Measurements from ENCODE around the gene SH3YL1.

SH3YL1 gene

DNA sequence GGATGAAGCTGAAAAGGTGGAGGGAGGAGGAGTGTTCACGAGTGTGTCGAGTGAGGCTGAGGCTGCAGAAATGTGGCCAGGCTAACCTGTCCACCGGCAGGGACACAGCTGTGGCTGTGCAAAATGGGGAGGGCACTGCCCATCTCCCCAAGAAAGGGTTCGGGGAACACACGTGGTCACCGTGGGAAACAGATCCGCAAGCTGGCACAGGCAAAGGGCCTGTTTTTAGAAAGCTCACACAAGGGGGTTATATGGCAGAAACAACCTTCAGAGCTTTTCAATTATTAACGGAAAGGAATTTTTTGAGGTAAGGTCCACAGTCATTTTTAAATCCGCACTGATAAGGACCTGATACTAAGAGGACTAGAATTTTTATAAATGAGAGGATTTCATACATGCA lies 35.7 kb downstream of the SH3YL1 start:
- no peaks in the 10 kb centered on the region for H3K27me3 ChIP-seq (replicated peaks; ENCODE audit: control insufficient read depth, insufficient read depth, low read length, poor library complexity, severe bottlenecking)
- H3K9me3 ChIP-seq (ENCODE audit: control insufficient read depth, low read length) = no peaks in the 10 kb centered on the region
- peaks cover 47% of the 10 kb centered on the region for H3K36me3 ChIP-seq (ENCODE audit: control insufficient read depth, insufficient read depth, low read length)
- DNase-seq = no peak
- H3K4me3 ChIP-seq (ENCODE audit: insufficient read depth, low read depth, low read length, poor library complexity, severe bottlenecking) = no peak overlapping the region
- H3K4me1 ChIP-seq (ENCODE audit: control insufficient read depth, insufficient read depth, low read length, poor library complexity, severe bottlenecking) = no peaks in the 10 kb centered on the region
- no peak overlapping the region for H3K27ac ChIP-seq (ENCODE audit: insufficient read depth, low read length, poor library complexity, severe bottlenecking)

DNA sequence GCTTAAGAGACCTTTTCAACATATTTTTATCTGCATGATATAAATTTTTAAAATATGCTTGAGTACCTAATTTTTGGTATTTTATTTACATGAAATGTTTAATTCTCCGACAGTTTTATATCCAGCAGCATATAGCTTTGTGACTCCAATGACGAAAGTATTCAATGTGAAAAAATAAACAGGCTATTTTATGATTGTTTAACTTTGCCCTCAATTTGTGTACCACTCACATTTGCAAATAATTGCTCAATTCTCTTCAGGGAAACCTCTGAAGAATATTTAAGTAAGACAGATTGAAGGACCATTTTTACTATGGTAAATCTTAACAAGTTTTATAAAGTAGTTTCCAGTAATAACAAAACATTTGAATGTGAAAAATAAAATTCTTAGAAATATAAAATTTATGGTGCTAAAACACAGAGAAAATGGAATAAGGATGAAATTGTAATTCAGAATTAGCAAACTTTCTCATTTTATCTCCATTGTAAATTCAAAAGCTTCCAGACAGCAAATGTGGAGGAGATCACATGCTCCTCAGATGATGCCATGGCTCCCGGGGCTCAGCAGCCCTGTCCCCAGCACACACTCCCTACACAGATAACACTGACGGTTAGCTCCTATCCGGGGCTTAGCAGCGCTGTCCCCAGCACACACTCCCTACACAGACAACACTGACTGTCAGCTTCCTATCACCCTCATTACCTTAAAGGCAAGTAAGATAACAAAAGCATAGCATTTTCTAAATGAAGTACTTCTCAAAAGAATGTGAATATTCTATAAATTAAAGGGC lies 39.7 kb downstream of the SH3YL1 start:
- H3K9me3 ChIP-seq (ENCODE audit: control insufficient read depth, low read length) = no peaks in the 10 kb centered on the region
- H3K4me3 ChIP-seq (ENCODE audit: insufficient read depth, low read depth, low read length, poor library complexity, severe bottlenecking) = no peak overlapping the region
- DNase-seq = no peak
- no peaks in the 10 kb centered on the region for H3K4me1 ChIP-seq (ENCODE audit: control insufficient read depth, insufficient read depth, low read length, poor library complexity, severe bottlenecking)
- no peak overlapping the region for H3K27ac ChIP-seq (ENCODE audit: insufficient read depth, low read length, poor library complexity, severe bottlenecking)
- no peaks in the 10 kb centered on the region for H3K27me3 ChIP-seq (replicated peaks; ENCODE audit: control insufficient read depth, insufficient read depth, low read length, poor library complexity, severe bottlenecking)
- H3K36me3 ChIP-seq (ENCODE audit: control insufficient read depth, insufficient read depth, low read length) = peaks cover 35% of the 10 kb centered on the region

DNA sequence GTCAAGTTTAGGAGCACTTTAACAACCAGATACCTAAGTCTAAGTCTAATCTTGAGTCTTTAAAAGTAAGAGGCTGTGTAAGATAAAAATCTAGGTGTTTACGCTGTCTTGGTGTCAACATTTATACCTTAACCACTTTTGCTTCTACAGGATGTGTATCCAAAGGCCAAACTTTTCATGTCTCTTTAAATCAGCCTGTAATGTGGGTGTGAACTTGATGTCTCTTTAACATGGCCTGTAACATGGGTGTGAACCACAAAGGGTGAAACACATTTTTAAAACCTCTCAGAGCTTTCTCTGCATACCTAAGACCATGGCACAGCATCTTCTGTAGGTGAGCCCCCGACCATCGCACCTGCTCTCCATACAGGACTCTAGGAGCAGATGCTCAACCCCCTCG lies 40.4 kb downstream of the SH3YL1 start:
- H3K9me3 ChIP-seq (ENCODE audit: control insufficient read depth, low read length) = no peaks in the 10 kb centered on the region
- no peaks in the 10 kb centered on the region for H3K27me3 ChIP-seq (replicated peaks; ENCODE audit: control insufficient read depth, insufficient read depth, low read length, poor library complexity, severe bottlenecking)
- no peak for DNase-seq
- H3K36me3 ChIP-seq (ENCODE audit: control insufficient read depth, insufficient read depth, low read length) = peaks cover 32% of the 10 kb centered on the region
- H3K4me1 ChIP-seq (ENCODE audit: control insufficient read depth, insufficient read depth, low read length, poor library complexity, severe bottlenecking) = no peaks in the 10 kb centered on the region
- no peak overlapping the region for H3K27ac ChIP-seq (ENCODE audit: insufficient read depth, low read length, poor library complexity, severe bottlenecking)
- no peak overlapping the region for H3K4me3 ChIP-seq (ENCODE audit: insufficient read depth, low read depth, low read length, poor library complexity, severe bottlenecking)

DNA sequence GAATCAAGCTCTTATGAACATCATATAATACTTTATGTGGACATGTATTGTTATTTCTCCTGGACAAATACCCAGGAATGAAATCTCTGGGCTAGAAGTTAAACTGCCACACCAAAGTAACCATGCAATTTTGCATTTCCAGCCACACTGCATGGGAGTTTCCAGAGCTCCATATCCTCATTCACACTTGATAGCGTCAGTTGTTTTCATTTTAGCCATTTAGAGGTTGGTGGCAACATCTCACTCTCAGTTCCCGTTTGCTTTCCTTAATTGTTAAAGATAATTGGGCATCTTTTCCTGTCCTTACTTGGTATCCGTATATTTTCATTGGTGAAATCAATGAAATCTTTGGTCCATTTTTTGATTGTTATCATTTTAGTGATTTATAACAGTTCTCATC lies 47.8 kb downstream of the SH3YL1 start:
- Histone ChIP-seq H3K9me3 (ENCODE audit: control insufficient read depth, low read length) (no peaks in the 10 kb centered on the region), H3K27ac (ENCODE audit: insufficient read depth, low read length, poor library complexity, severe bottlenecking) (no peak overlapping the region), H3K4me1 (ENCODE audit: control insufficient read depth, insufficient read depth, low read length, poor library complexity, severe bottlenecking) (no peaks in the 10 kb centered on the region), H3K36me3 (ENCODE audit: control insufficient read depth, insufficient read depth, low read length) (peaks cover 3% of the 10 kb centered on the region), H3K4me3 (ENCODE audit: insufficient read depth, low read depth, low read length, poor library complexity, severe bottlenecking) (no peak overlapping the region), H3K27me3 (replicated peaks; ENCODE audit: control insufficient read depth, insufficient read depth, low read length, poor library complexity, severe bottlenecking) (no peaks in the 10 kb centered on the region)
- DNase-seq = no peak

DNA sequence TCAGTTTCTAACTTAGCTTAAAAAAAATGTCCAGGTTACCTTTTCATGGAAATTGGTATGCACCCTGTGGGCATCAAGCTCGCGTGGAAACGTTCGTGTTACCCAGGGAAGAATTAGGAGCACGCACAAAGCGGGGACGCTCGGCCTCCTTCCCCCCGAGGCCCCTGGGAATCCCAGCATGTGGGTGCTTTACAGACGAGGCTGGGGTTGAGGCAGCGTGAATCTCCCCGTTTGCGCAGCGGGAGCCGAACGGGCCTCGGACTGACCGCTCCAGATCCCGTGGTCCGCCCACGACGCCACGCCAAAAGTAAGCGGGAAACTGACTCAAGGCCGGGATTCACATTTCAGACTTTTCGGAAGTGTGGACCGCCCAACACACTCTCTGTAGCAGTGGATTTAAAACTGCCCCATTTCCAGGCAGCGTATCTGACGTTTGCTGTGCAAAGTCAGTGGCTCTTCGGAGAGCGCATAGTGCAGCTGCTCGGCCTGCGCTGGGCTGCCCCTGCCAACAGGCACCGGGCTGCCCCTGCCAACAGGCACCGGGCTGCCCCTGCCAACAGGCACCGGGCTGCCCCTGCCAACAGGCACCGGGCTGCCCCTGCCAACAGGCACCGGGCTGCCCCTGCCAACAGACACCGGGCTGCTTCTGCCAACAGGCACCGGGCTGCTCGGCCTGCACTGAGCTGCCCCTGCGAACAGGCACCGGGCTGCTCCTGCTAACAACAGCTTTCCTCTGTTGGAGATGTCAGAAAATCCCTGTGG lies 49.7 kb downstream of the SH3YL1 start:
- H3K27ac ChIP-seq (ENCODE audit: insufficient read depth, low read length, poor library complexity, severe bottlenecking) = no peak overlapping the region
- H3K27me3 ChIP-seq (replicated peaks; ENCODE audit: control insufficient read depth, insufficient read depth, low read length, poor library complexity, severe bottlenecking) = no peaks in the 10 kb centered on the region
- H3K9me3 ChIP-seq (ENCODE audit: control insufficient read depth, low read length) = no peaks in the 10 kb centered on the region
- no peak for DNase-seq
- H3K4me3 ChIP-seq (ENCODE audit: insufficient read depth, low read depth, low read length, poor library complexity, severe bottlenecking) = no peak overlapping the region
- no peaks in the 10 kb centered on the region for H3K4me1 ChIP-seq (ENCODE audit: control insufficient read depth, insufficient read depth, low read length, poor library complexity, severe bottlenecking)
- peaks cover 3% of the 10 kb centered on the region for H3K36me3 ChIP-seq (ENCODE audit: control insufficient read depth, insufficient read depth, low read length)

DNA sequence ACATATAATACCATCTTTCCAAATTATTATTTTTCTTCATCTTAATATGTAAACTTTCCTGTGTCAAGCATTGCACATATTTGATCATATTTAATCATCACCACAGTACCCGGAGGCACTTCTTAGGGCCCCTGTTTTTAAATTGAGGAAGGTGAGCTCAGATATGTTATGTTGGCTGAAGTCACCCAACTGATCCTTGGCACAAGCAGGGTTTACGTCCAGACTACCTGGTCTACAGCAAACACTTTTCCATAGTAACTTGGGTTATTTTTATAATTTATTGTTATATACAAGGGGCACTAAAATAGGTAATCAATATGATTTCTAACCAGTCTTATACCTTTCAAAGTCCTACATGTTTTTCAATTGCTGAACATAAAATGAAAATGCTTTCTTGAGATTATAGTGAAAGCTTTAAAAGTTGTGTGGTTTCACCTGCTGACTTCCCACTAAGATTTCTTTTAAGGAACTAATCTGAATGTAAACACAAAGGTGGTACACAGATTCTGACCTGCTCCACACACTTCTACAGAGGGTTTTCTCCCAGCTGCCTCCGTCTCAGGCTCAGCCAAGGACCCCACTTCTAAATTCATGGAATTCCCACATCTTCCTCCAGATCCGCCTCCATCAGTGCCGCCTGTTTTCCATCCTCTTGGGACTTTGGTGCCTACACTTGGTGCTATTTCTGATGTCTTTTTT lies 52.2 kb downstream of the SH3YL1 start:
- no peak overlapping the region for H3K27ac ChIP-seq (ENCODE audit: insufficient read depth, low read length, poor library complexity, severe bottlenecking)
- no peak for DNase-seq

DNA sequence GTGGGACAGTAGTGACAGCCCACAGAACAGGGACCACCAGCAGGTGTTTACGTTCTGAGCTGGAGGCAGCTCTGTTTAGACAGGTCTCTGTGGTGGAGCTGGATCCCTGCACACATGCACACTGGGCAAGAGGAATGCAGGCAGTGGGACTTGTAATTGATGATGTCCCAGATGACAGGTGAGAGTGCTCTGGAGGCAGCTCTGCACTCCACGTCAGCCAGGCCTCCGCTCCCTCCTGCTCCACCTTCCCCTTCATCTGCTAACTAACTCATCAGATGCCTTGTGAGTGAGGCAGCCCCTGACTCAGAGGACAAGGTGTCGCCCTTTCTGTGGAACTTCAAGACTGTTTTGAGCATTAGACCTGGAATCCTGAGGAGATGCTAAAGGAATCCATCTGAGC lies 53.2 kb downstream of the SH3YL1 start:
- H3K27me3 ChIP-seq (replicated peaks; ENCODE audit: control insufficient read depth, insufficient read depth, low read length, poor library complexity, severe bottlenecking) = no peaks in the 10 kb centered on the region
- no peak overlapping the region for H3K4me3 ChIP-seq (ENCODE audit: insufficient read depth, low read depth, low read length, poor library complexity, severe bottlenecking)
- H3K27ac ChIP-seq (ENCODE audit: insufficient read depth, low read length, poor library complexity, severe bottlenecking) = no peak overlapping the region
- no peaks in the 10 kb centered on the region for H3K9me3 ChIP-seq (ENCODE audit: control insufficient read depth, low read length)
- H3K4me1 ChIP-seq (ENCODE audit: control insufficient read depth, insufficient read depth, low read length, poor library complexity, severe bottlenecking) = no peaks in the 10 kb centered on the region
- no peak for DNase-seq
- no peaks in the 10 kb centered on the region for H3K36me3 ChIP-seq (ENCODE audit: control insufficient read depth, insufficient read depth, low read length)

More for the DNA sequence above, 52.2 kb downstream of the SH3YL1 start:
- no peaks in the 10 kb centered on the region for H3K4me1 ChIP-seq (ENCODE audit: control insufficient read depth, insufficient read depth, low read length, poor library complexity, severe bottlenecking)
- no peaks in the 10 kb centered on the region for H3K36me3 ChIP-seq (ENCODE audit: control insufficient read depth, insufficient read depth, low read length)
- no peak overlapping the region for H3K4me3 ChIP-seq (ENCODE audit: insufficient read depth, low read depth, low read length, poor library complexity, severe bottlenecking)
- H3K27me3 ChIP-seq (replicated peaks; ENCODE audit: control insufficient read depth, insufficient read depth, low read length, poor library complexity, severe bottlenecking) = no peaks in the 10 kb centered on the region
- H3K9me3 ChIP-seq (ENCODE audit: control insufficient read depth, low read length) = no peaks in the 10 kb centered on the region

DNA sequence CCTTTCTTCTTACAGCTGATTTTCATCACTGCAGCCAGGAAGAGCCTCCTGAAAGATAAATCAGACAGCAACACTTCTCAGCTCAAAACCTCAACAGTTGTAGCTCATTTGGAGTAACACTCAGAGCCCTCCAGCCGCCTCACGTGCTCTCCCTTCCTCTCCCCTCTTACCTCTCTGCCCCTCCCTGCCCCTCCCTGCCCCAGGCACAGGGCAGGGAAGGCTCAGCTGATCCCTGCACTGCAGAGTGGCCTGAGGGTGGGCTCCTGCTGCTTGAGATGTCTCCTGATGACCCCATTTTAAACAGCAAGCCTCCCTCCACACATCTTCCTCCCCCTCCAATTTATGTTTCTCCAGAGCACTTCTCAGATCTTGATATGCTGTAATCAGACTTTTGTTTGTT lies 54.4 kb downstream of the SH3YL1 start:
- H3K27ac ChIP-seq (ENCODE audit: insufficient read depth, low read length, poor library complexity, severe bottlenecking) = no peak overlapping the region
- H3K27me3 ChIP-seq (replicated peaks; ENCODE audit: control insufficient read depth, insufficient read depth, low read length, poor library complexity, severe bottlenecking) = no peaks in the 10 kb centered on the region
- H3K4me1 ChIP-seq (ENCODE audit: control insufficient read depth, insufficient read depth, low read length, poor library complexity, severe bottlenecking) = no peaks in the 10 kb centered on the region
- H3K9me3 ChIP-seq (ENCODE audit: control insufficient read depth, low read length) = no peaks in the 10 kb centered on the region
- H3K36me3 ChIP-seq (ENCODE audit: control insufficient read depth, insufficient read depth, low read length) = no peaks in the 10 kb centered on the region
- DNase-seq = no peak
- H3K4me3 ChIP-seq (ENCODE audit: insufficient read depth, low read depth, low read length, poor library complexity, severe bottlenecking) = no peak overlapping the region

DNA sequence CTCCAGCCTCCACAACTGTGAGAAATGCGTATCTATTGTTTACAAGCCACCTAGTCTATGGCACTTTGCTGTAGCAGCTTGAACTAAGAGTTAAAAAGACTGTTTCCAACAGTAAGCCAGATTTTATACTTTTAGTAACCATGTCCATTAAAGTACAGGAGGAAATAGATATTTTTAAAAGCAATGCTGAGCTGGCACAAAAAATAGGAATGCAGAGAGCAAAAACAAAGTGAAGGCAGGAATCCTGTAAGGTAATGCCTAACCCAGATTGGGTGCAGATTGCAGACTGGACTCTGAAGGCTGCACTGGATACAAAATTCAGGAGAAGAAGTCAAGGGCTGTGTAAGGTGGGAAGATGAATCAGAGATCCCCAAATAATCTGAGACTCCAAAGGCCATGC lies 55.5 kb downstream of the SH3YL1 start:
- Histone ChIP-seq H3K27ac (ENCODE audit: insufficient read depth, low read length, poor library complexity, severe bottlenecking) (no peak overlapping the region), H3K36me3 (ENCODE audit: control insufficient read depth, insufficient read depth, low read length) (no peaks in the 10 kb centered on the region), H3K4me1 (ENCODE audit: control insufficient read depth, insufficient read depth, low read length, poor library complexity, severe bottlenecking) (no peaks in the 10 kb centered on the region), H3K27me3 (replicated peaks; ENCODE audit: control insufficient read depth, insufficient read depth, low read length, poor library complexity, severe bottlenecking) (no peaks in the 10 kb centered on the region), H3K4me3 (ENCODE audit: insufficient read depth, low read depth, low read length, poor library complexity, severe bottlenecking) (no peak overlapping the region), H3K9me3 (ENCODE audit: control insufficient read depth, low read length) (no peaks in the 10 kb centered on the region)
- DNase-seq = no peak

DNA sequence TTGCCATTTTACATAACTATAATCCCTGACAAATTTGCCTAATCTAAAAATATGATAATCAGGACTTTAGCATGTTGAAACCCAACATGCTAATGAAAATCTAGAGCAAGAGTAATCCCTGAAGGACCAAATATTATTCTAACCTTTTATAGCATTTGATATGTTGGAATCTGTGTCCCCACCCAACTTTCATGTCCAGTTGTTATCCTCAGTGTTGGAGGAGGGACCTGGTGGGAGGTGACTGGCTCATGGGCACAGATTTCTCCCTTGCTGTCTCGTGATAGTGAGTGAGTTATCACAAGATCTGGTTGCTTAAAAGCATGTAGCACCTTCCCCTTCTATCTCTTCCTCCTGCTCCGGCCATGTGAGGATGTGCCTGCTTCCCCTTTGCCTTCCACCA lies 59.8 kb downstream of the SH3YL1 start:
- Histone ChIP-seq H3K4me1 (ENCODE audit: control insufficient read depth, insufficient read depth, low read length, poor library complexity, severe bottlenecking) (no peaks in the 10 kb centered on the region), H3K36me3 (ENCODE audit: control insufficient read depth, insufficient read depth, low read length) (no peaks in the 10 kb centered on the region), H3K27me3 (replicated peaks; ENCODE audit: control insufficient read depth, insufficient read depth, low read length, poor library complexity, severe bottlenecking) (no peaks in the 10 kb centered on the region), H3K27ac (ENCODE audit: insufficient read depth, low read length, poor library complexity, severe bottlenecking) (no peak overlapping the region), H3K4me3 (ENCODE audit: insufficient read depth, low read depth, low read length, poor library complexity, severe bottlenecking) (no peak overlapping the region), H3K9me3 (ENCODE audit: control insufficient read depth, low read length) (no peaks in the 10 kb centered on the region)
- no peak for DNase-seq

Measured in effector memory CD4-positive, alpha-beta T cell (primary cell).